NAMALWA (cell line): ENCODE results near the gene NAPB.
"Not testable (repeated sequence)": the region's sequence is repeated elsewhere in the genome, so short reads cannot be mapped to it uniquely, and the experiment has no call there.

Source experiments
- DNase-seq: peaks from one replicate; pipeline ENCODE4 v3.0.0-alpha.2; 2015; ENCODE audit warnings: low spot score

NAPB gene

GRCh38 chr20:23367770-23368169 is 53.5 kb downstream of the NAPB start:
- no peak for DNase-seq

DNA sequence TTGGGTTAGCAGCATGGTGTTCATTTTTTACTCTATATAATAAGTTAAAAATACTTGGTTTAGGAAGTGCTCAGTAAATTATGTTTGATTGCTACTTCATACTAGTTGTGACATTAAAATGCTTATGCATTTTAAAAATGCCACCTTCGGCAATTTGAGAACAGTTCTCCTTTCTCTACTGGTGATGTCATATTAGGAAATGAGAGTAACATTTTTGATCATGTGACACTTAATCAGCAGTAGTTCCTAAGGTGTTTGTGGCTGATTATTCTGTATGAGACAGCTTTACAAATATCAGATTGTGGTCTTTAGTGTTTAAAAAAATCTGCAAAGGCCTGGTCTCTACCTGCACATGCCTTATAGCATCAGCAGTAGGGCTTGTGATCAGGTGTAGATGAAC is 54.9 kb downstream of the NAPB start:
- peak; percentile 43 for DNase-seq

- no peak for DNase-seq
Observed at GRCh38 chr20:23365390-23366165, 55.7 kb downstream of the NAPB start.

GRCh38 chr20:23363257-23363649 is 58.0 kb downstream of the NAPB start:
- DNase-seq = peak; percentile 78

DNA sequence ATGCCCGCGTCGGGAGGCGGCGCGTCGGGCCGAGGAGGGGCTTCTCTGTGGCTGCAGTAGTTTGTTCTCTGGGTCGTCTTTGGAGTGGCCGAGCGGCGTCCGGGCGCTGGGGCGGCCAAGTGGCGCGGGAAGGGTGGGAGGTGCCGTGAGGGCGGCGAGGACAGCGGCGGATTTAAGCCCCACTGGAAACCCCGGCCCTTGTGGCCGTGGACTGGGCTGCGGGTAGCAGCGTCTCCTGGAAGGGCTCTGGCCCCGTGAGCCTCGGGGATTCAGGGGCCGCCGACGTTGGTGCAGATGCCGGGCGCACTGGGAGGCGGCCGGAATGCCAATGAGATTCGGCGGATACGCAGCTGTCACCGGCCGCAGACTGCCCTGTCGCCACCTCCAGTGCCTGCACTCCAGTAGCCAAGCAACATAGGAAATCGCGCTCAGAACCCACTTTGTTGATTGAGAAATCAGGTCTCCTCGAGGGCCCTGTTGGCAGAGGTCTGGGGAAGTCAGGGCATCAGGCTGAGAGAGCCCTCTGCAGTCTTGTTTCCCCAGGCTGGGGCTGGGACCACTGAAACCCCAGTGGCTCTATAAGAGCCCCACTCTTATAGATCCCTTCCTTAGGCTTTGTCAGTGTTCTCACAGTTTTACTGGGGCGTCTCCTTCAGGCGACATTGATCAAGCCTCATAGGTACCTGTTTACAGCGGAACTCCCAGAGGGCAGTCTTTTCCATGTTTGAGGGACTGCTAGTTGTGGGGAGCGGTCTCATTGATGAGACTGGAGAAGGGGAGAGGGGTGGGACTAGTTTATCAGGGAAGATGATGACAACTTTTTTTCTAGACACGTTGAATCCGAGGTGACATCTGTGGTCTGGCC is 58.7 kb downstream of the NAPB start:
- peak; percentile 67 for DNase-seq

DNA sequence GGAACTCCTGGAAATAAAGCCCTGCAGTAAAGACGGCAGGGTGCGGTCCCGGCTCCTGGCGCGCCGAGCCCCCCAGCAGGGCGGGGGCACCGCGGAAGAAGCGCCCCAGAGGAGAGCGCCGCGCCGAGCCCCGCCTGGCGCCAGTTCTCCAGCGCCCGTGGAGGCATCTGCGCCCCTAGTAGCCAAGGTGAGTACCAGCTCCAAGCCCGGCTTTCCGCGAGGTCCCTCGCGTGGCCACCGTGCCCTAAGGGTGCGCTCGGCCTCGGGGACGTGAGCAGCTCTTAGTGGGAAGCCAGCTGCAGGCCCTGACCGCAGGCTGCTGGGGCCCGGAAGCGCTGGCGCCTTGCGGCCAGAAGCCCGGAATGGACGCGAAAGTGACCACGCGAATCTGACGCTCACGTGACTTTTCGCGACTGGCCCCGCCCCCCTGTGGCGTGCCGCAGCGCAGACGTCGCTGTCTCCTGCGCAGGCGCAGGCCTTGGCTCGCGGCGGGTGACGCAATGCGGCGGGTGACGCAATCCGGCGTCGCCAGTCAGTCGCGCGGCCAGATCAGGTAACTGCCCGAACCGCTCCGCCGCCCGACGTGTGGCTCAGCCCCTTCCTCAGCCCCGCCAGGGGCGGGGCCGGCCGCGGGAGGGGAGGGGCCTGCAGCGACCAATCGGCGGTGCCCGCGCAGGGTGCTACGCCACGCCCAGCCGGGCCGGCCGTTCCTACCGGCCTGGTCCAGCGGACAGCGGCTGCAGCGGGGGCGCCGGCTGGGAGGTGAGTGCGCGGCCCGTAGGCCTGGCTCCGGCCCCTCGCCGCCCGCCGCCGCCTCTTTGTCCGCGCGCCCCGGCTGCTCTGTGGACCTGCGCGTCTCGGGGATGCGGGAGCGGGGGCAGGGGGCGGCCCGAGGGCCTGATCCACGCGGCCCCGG is 59.6 kb downstream of the NAPB start, which contains the start of gene GZF1:
Gene GZF1, plus strand, starts transcription at position 707 of the 916 bp plus-strand sequence. CDS start 2,202 bp downstream, outside the sequence.
- DNase-seq = peak; percentile 97

DNA sequence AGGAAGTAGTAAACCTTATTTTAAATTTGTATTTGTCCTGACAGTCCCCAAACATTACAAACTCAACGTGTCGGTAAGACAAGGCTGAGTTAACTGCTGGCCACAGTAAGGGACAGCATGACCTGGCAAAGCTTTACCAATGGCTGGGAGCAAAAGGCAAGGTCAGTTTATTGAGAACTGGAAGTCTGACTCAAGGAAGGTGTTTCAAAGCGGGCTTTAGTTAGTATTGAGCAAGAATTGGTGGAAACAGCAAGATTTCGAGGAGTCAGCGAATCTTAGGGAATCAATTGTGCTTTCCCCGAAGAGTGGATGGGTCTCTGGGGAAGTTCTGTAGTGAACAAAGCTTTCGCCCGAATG is 60.2 kb downstream of the NAPB start:
- peak; percentile 37 for DNase-seq

DNA sequence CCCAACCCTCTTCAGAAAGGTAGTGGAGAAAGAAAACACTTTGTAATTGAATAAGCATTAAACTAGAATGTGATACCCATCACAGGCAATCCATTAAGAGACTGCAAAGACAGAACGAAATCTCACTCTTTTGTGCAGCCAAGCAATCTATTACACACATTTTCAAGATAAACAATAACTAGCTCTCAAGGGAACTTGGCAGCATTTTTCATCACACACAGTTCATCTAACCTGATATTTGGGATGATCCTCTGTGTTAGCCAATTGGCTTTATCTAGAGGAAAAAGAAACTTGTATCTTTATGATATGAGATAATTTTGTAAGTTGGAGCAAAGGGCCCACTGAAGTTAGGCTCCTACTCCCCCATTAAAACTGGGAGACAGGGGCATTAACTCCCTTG is 60.8 kb downstream of the NAPB start:
- DNase-seq = no peak

GRCh38 chr20:23358923-23359593 is 62.2 kb downstream of the NAPB start:
- DNase-seq = no peak

- DNase-seq = no peak
Observed at GRCh38 chr20:23358563-23358906, 62.8 kb downstream of the NAPB start.

GRCh38 chr20:23357767-23358562 is 63.3 kb downstream of the NAPB start:
- peak; percentile 99 for DNase-seq

GRCh38 chr20:23356203-23356602 is 65.1 kb downstream of the NAPB start:
- no peak for DNase-seq

GRCh38 chr20:23350904-23351838 is 70.1 kb downstream of the NAPB start:
- DNase-seq = peak; percentile 81

- DNase-seq = peak; percentile 97
Observed at GRCh38 chr20:23350196-23350903, 70.9 kb downstream of the NAPB start, which contains the start of gene NXT1. TSS of gene NXT1 (plus strand) at chr20:23350791. CDS start at chr20:23354042, 3,251 bp downstream.

DNA sequence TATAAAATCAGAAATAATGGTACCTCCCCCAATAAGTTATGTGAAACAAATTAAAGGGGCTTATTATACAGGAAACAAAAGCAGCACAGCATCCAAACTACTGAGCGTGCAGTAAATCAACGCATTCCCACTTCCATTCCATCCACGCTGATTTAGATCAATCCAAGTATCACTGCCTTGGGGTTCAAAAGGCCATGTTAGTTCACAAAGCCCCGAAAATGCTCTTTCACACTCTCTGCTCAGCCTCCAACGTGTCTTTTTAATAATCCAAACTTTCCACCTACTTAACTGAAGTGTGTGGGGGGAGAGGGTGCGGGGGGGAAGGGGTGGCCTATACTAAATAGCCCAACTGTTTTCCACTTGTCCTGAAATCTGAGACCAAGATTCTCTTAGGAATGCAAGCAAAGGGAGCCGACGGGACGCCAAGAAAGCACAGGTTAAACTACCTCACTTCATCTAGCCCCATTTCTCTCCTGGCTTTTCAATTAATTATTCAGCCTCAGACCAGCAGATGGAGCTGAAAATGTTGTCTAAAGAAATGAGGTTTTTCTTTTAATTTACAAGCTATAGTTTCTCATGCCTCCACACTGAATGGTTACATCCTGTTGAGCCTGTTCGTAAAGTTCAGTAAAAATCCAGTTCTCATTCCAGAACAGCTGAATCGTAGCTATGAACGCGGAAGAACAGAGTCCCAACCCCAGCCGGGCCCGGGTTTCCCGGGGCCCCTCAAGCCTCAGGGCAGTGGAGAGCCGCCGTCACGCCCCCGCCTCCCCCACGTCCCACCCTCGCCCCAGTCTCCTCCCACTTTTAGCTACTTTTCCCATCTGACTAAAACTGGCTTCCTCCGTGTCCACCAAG is 71.7 kb downstream of the NAPB start:
- peak; percentile 82 for DNase-seq

DNA sequence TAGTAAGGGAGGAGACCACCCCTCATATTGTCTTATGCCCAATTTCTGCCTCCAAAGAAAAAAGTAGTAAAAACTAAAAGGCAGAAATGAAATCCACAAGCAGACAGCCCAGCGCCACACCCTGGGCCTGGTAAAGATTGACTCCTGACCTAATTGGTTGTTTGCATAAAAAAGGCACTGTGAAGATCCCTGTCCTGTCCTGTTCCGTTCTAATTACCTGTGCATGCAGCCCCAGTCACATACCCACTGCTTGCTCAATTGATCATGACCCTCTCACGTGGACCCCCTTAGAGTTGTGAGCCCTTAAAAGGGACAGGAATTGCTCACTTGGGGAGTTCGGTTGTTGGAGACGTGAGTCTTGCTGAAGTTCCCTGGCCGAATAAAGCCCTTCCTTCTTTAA is 72.8 kb downstream of the NAPB start:
- DNase-seq = not testable (repeated sequence)

- DNase-seq = no peak
Observed at GRCh38 chr20:23347791-23348190, 73.5 kb downstream of the NAPB start.

GRCh38 chr20:23346002-23346401 is 75.3 kb downstream of the NAPB start:
- no peak for DNase-seq
